Lower lobe of right lung (tissue), 2 donors: Measurements from ENCODE around the gene TRMT112. TPM values are rescaled to one million over a fixed set of nuclear protein-coding genes. Genes with fewer than 3 reads are reported as not detected.
A peak's percentile ranks its signal among the peaks of the same experiment; 100 is the strongest.

Experiments
- ATAC-seq, 2 donors: fragments of 200-7000 bp; cut with Tn5 transposase; one replicate each; pipeline ENCODE4 v1.9.1; 2020 to 2022; ENCODE audit warnings: mild to moderate bottlenecking in 2 of 2, moderate library complexity in 2 of 2
- DNase-seq: peaks from one replicate; pipeline ENCODE4 v3.0.0-alpha.2; 2020
- H3K27ac ChIP-seq: fragments of 200-600 bp; one replicate; pipeline ENCODE4 v1.8.0; 2022
- H3K27me3 ChIP-seq: fragments of 200-600 bp; one replicate; pipeline ENCODE4 v1.8.0; 2022; ENCODE audit warnings: low read depth
- H3K36me3 ChIP-seq: fragments of 200-600 bp; one replicate; pipeline ENCODE4 v1.8.0; 2022; ENCODE audit warnings: mild to moderate bottlenecking
- H3K4me1 ChIP-seq: fragments of 200-600 bp; one replicate; pipeline ENCODE4 v1.8.0; 2022
- H3K4me3 ChIP-seq: fragments of 200-600 bp; one replicate; pipeline ENCODE4 v1.8.0; 2022; ENCODE audit warnings: mild to moderate bottlenecking
- H3K9me3 ChIP-seq: fragments of 200-600 bp; one replicate; pipeline ENCODE4 v1.8.0; 2022
- intact Hi-C: fragments of 100-400 bp; cut with DNase I; formaldehyde crosslinking; loops from one replicate; pipeline ENCODE4 v1.11.0; 2022
- total RNA-seq: library from RNA; stranded (reverse); fragmentation: NEBNext Ultra II Directional; extraction: Animal tissue kit (Norgen Biotek cat#: 25700); gene quantifications from one replicate; pipeline ENCODE4 v1.2.1, GENCODE V29; 2021
- TF ChIP-seq, protein P1 (sequence below): fragments of 200-600 bp; IDR thresholded peaks from one replicate; pipeline ENCODE4 v1.8.0; 2022; ENCODE audit warnings: antibody characterized with exemption, mild to moderate bottlenecking
- donor health status: DM: no; HTN: yes; CAD: no; lungs with severe emphysema.

Gene TRMT112
- total RNA-seq, 1 donor from 2014 or later, result 178 TPM

DNA sequence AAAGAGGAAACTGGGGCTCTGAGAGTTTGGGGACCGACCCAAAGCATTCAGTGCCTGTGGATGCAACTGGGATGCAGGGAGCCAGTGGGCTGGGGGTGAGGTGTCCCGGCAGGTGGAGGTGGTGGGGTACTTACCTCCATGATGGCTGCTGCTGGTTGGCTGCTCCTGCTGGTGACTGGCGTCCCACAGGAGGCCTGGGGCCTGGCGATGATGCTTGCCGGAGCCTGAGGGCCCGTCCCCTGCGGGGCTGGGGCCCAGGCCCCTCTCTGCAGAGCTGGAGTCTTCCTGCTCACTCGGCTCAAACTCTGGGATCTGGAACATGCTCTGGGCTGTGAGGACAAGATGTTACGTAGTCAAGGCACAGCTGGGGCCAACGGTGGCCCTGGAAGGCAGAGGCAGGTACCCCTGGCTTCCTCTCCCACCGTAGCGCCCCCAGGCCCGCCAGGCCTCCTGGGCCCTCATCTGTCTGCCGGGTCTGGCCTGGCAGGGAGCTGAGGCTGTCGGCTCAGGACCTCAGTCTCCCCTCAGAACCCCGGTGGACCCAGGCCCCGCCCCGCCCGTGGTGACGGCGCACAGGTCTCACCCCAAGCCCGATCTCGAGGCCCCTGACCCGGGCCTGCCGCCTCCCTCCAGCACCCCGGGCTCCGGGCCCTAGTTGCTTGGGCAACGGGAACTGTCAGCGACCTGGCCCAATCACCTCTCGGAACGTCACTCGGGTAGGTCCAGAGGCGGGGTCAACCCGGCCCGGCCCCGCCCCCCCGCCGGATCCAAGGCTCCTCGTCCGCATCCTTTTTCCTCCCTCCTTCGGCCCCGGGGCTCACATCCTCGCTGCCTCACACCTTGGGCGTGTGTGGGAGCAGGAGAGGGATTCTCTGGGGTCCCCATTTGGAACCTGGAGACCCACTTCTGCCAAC is 33.1 kb downstream of the TRMT112 start, which contains the start of gene BAD:
Gene BAD (minus strand): TSS at position 618 of the 914 bp plus-strand sequence. CDS start 297 bp downstream, at position 321.
- peak within 1 kb of the TSS; percentile 77 for H3K4me3 ChIP-seq
- H3K27ac ChIP-seq, result peak within 1 kb of the TSS; percentile 93
- peaks cover 19% of the 10 kb centered on the region for H3K36me3 ChIP-seq
- no peaks in the 10 kb centered on the region for H3K27me3 ChIP-seq
- DNase-seq, result peak; percentile 96
- H3K9me3 ChIP-seq, result no peaks in the 10 kb centered on the region
- H3K4me1 ChIP-seq, result peaks cover 22% of the 10 kb centered on the region
- intact Hi-C loops, result no loop called here
- peak; percentile 96 for ATAC-seq
- TF ChIP-seq, protein P1, sequence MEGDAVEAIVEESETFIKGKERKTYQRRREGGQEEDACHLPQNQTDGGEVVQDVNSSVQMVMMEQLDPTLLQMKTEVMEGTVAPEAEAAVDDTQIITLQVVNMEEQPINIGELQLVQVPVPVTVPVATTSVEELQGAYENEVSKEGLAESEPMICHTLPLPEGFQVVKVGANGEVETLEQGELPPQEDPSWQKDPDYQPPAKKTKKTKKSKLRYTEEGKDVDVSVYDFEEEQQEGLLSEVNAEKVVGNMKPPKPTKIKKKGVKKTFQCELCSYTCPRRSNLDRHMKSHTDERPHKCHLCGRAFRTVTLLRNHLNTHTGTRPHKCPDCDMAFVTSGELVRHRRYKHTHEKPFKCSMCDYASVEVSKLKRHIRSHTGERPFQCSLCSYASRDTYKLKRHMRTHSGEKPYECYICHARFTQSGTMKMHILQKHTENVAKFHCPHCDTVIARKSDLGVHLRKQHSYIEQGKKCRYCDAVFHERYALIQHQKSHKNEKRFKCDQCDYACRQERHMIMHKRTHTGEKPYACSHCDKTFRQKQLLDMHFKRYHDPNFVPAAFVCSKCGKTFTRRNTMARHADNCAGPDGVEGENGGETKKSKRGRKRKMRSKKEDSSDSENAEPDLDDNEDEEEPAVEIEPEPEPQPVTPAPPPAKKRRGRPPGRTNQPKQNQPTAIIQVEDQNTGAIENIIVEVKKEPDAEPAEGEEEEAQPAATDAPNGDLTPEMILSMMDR, result no peak

DNA sequence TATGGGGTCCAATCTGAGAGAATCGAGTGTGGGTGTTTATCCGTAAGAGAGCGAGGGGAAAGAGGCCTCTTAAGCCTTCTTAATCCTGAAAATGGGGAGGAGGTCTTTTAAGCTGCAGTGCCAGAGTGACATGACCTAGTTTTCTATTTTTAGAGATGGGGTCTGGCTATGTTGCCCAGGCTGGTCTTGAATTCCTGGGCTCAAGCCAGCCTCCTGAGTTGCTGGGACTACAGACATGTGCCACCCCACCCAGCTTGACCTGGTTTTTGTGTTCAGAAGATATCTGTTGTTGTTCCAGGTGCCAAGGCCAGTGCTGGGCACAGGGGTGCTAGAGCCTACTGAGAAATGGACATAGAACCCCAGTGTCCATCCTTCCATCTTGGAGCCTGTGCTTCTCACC is 34.3 kb downstream of the TRMT112 start:
- intact Hi-C loops, result no loop called here
- TF ChIP-seq, protein P1, result no peak
- peak overlapping the region; percentile 77 for H3K4me3 ChIP-seq
- peaks cover 28% of the 10 kb centered on the region for H3K36me3 ChIP-seq
- H3K27ac ChIP-seq, result no peak overlapping the region
- DNase-seq (no peak), ATAC-seq (no peak)
- peaks cover 22% of the 10 kb centered on the region for H3K4me1 ChIP-seq
- H3K9me3 ChIP-seq, result no peaks in the 10 kb centered on the region
- H3K27me3 ChIP-seq, result no peaks in the 10 kb centered on the region

DNA sequence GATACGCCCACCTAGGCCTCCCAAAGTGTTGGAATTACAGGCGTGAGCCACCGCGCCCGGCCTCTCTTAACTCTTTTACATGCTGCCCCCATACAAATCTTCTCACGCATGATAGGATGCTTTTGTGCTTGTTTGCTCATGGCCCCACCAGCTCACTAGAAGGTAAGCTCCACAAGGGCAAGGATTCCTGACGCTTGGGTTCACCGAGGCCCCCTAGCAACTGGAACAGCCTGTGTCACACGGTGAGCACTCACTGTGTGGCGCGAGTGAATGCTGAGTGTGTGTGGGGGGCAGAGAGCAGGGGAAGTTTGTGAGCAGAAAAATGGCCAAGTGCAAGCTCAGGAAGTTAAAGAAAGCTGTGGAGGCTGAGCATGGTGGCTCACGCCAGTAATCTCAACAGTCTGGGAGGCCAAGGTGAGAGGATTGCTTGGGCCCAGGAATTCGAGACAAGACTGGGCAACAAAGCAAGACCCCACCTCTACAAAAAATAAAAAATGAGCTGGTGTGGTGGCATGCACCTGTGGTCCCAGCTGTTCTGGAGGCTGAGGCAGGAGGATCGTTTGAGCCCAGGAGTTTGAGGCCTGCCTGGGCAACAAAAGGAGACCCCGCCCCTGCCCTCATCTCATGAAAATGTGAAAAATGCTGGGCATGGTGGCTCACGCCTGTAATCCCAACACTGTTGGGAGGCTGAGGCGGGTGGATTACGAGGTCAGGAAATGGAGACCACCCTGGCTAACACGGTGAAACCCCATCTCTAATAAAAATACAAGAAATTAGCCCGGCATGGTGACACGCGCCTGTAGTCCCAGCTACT is 35.2 kb downstream of the TRMT112 start:
- TF ChIP-seq, protein P1, result no peak
- peaks cover 37% of the 10 kb centered on the region for H3K36me3 ChIP-seq
- ATAC-seq (no peak), DNase-seq (no peak)
- H3K4me3 ChIP-seq, result no peak overlapping the region
- peaks cover 22% of the 10 kb centered on the region for H3K4me1 ChIP-seq
- no peaks in the 10 kb centered on the region for H3K9me3 ChIP-seq
- no peaks in the 10 kb centered on the region for H3K27me3 ChIP-seq
- no peak overlapping the region for H3K27ac ChIP-seq
- intact Hi-C loops, result no loop called here

DNA sequence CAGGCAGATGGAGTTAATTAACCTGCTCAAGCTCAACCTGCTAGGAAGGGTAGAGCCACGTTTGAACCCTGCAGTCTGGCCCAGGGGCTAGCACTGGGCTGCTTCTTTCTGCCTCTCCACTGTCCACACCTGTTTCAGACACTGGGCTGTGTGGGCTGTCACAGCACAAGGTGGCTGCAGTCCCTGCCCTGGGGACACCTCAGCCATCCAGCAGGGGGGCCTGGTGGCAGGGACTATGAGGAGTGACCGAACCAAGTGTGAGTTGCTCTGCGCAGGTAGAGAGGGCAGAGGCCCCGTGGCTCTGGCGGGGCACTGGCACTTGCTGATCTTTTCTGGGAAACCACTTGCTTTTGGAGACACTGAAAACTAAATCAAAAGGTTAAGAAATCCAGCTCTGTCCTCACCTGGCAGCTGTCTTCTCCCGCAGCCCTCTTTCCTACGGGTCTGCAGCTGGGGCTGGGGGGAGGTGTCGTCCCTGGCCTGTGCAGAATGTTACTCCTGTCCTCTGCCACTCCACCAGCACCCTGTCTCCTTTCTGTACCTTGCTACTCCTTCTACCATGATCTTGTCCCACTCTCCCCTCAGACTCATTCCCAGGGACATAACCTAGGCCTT is 38.7 kb downstream of the TRMT112 start:
- intact Hi-C loops, result no loop called here
- TF ChIP-seq, protein P1, result no peak
- peaks cover 8% of the 10 kb centered on the region for H3K4me1 ChIP-seq
- no peaks in the 10 kb centered on the region for H3K9me3 ChIP-seq
- no peak overlapping the region for H3K4me3 ChIP-seq
- no peak overlapping the region for H3K27ac ChIP-seq
- H3K36me3 ChIP-seq, result peaks cover 56% of the 10 kb centered on the region
- H3K27me3 ChIP-seq, result no peaks in the 10 kb centered on the region
- ATAC-seq (no peak), DNase-seq (no peak)

DNA sequence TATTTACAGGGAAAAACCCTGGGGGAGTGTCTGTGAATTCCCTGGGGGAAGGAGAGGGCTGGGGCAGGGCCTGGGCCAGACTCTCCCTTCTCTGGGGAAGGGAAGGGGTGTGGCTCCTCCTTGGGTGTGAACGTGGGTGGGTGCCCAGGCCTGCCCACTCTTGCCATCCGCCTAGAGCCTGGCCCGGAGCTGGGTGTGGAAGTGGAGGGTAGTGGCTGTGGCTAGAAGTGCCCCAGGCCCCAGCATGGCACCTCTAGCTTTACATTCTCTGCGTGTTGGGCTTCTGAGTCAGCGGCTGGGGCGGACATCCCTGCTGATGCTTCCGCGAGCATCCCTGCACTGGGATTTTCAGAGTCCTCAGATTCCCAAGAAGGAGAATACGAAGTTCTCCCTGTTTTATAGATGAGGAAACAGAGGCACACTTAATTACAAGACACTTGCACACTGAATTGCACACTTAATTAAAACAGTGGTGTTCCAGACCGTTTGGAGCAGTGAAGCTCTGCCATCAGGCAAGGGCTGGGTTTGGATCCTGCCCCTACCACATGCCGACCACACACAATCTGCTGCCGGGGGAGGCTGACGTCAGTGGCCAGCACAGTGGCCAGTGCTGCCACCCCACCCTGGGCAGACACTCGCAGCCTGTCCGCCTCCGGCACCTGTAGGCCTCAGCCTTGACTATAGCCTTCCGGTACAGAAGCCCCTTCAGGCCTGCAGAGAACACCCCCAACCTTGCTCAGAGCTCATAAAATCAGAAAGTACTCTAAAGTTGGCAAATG is 40.5 kb downstream of the TRMT112 start:
- no peaks in the 10 kb centered on the region for H3K27me3 ChIP-seq
- DNase-seq, result peak; percentile 53
- no peak overlapping the region for H3K27ac ChIP-seq
- ATAC-seq, result peak; percentile 22 to 33
- H3K9me3 ChIP-seq, result no peaks in the 10 kb centered on the region
- no peak overlapping the region for H3K4me3 ChIP-seq
- TF ChIP-seq, protein P1, result no peak
- intact Hi-C loops, result no loop called here
- peaks cover 10% of the 10 kb centered on the region for H3K4me1 ChIP-seq
- H3K36me3 ChIP-seq, result peaks cover 51% of the 10 kb centered on the region
